ENCODE measurements around the gene SLC22A23.

- TF ChIP-seq CTCF (conservative IDR thresholded peaks at IDR 0.05) (no peak), ZFX (IDR thresholded peaks at IDR 0.05) (no peak)
Observed at GRCh38 chr6:3237761-3238662, 218.8 kb downstream of the SLC22A23 start.

Measured in C4-2B (cell line).